ENCODE results near the gene HEATR9.

DNA sequence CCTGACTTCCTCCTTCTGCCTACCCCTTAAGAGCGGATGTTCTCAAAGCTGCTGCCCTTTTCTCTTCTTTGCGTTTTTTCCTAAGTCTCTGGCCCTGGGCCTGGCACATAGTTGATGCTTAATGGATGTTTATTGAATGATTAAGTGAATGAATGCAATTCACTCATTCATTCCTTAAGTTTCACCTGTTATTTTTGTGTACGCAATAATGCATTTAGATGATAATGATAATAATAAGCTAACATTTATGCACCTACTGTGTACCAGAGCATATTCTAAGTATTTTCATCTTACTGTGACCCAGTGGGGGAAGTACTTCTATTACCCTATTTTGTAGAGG is 7.1 kb upstream of the HEATR9 start:
- TF ChIP-seq, protein P1, sequence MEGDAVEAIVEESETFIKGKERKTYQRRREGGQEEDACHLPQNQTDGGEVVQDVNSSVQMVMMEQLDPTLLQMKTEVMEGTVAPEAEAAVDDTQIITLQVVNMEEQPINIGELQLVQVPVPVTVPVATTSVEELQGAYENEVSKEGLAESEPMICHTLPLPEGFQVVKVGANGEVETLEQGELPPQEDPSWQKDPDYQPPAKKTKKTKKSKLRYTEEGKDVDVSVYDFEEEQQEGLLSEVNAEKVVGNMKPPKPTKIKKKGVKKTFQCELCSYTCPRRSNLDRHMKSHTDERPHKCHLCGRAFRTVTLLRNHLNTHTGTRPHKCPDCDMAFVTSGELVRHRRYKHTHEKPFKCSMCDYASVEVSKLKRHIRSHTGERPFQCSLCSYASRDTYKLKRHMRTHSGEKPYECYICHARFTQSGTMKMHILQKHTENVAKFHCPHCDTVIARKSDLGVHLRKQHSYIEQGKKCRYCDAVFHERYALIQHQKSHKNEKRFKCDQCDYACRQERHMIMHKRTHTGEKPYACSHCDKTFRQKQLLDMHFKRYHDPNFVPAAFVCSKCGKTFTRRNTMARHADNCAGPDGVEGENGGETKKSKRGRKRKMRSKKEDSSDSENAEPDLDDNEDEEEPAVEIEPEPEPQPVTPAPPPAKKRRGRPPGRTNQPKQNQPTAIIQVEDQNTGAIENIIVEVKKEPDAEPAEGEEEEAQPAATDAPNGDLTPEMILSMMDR (IDR thresholded peaks at IDR 0.05; ENCODE audit: low read depth, low read length): no peak
- no peak for TF ChIP-seq EZH2phosphoT487 (IDR thresholded peaks at IDR 0.05; ENCODE audit: low read depth)
